A673 (cell line): ENCODE results near the gene GPR82. TPM values are rescaled to one million over a fixed set of nuclear protein-coding genes. Genes with fewer than 3 reads are reported as not detected.

Source experiments
- BruUV-seq: library from RNA; stranded (reverse); fragments of 400-500 nt; replicated peaks from 2 replicates; lab custom pipeline; 2021; lab: Mats Ljungman, UMichigan
- CTCF ChIA-PET: fragments of 300-600 bp; sonication (Branson Sonifier 250); formaldehyde crosslinking; loops from one replicate; lab custom pipeline; 2022; ENCODE audit warnings: antibody characterized with exemption; lab: Charles Lee
- POLR2A ChIA-PET: fragments of 300-600 bp; sonication (Branson Sonifier 250); formaldehyde crosslinking; loops from one replicate; lab custom pipeline; 2022; ENCODE audit warnings: antibody characterized with exemption; ENCODE audit not compliant: low non-redundant PET; lab: Charles Lee
- DNase-seq: peaks from one replicate; pipeline ENCODE4 v3.0.0-alpha.2; 2015; ENCODE audit warnings: low spot score
- H3K27ac ChIP-seq: fragments of 200-600 bp; sonication (generic); 2 replicates; pipeline ENCODE4 v1.5.1; 2016; ENCODE audit warnings: mixed run types, low read depth, mild to moderate bottlenecking, mixed read lengths, antibody characterized with exemption, low read length; ENCODE audit not compliant: poor library complexity, severe bottlenecking
- H3K27me3 ChIP-seq: fragments of 200-600 bp; sonication (generic); replicated peaks from 2 replicates; pipeline ENCODE4 v1.6.1; 2017; ENCODE audit warnings: mixed run types, low read depth, mild to moderate bottlenecking, mixed read lengths, antibody characterized with exemption, low read length; ENCODE audit not compliant: insufficient read depth, poor library complexity
- H3K36me3 ChIP-seq: fragments of 200-600 bp; sonication (generic); 2 replicates; pipeline ENCODE4 v1.6.1; 2016; ENCODE audit warnings: mixed run types, mild to moderate bottlenecking, mixed read lengths, antibody characterized with exemption, low read length; ENCODE audit not compliant: insufficient read depth, poor library complexity, severe bottlenecking
- H3K4me1 ChIP-seq: fragments of 200-600 bp; sonication (generic); 2 replicates; pipeline ENCODE4 v1.6.1; 2017; ENCODE audit warnings: mixed run types, mild to moderate bottlenecking, mixed read lengths, antibody characterized with exemption, low read length; ENCODE audit not compliant: insufficient read depth, poor library complexity, severe bottlenecking
- H3K4me3 ChIP-seq: fragments of 200-600 bp; sonication (generic); 2 replicates; pipeline ENCODE4 v1.5.1; 2016; ENCODE audit warnings: low read depth, mixed run types, mild to moderate bottlenecking, mixed read lengths, low read length; ENCODE audit not compliant: poor library complexity, severe bottlenecking
- H3K9me3 ChIP-seq: fragments of 200-600 bp; sonication (generic); 2 replicates; pipeline ENCODE4 v1.6.1; 2016; ENCODE audit warnings: mixed run types, low read depth, mild to moderate bottlenecking, mixed read lengths, antibody characterized with exemption, low read length; ENCODE audit not compliant: poor library complexity, severe bottlenecking
- EZH2 ChIP-seq: fragments of 200-600 bp; sonication (generic); IDR thresholded peaks from 2 replicates; pipeline ENCODE4 v1.6.1; 2017; ENCODE audit warnings: borderline replicate concordance, low read depth, mild to moderate bottlenecking, mixed read lengths, antibody characterized with exemption, low read length; ENCODE audit not compliant: poor library complexity, severe bottlenecking
- intact Hi-C: fragments of 100-400 bp; cut with micrococcal nuclease; formaldehyde crosslinking; loops from one replicate; pipeline ENCODE4 v1.10.0; 2022; ENCODE audit not compliant: unreplicated experiment
- total RNA-seq: library from RNA; stranded (reverse); gene quantifications from 2 replicates; pipeline ENCODE4 v1.2.3, GENCODE V29; 2021
- TF ChIP-seq, protein P1 (sequence below): fragments of 300-800, 200-600 bp; sonication (generic); conservative IDR thresholded peaks from 2 replicates; pipeline ENCODE4 v1.5.1; 2017; ENCODE audit warnings: low read depth, mild to moderate bottlenecking, antibody characterized with exemption, low read length, moderate library complexity, mixed read lengths

The GPR82 gene
- total RNA-seq, 1 experiment from 2014 or later, result not detected

DNA sequence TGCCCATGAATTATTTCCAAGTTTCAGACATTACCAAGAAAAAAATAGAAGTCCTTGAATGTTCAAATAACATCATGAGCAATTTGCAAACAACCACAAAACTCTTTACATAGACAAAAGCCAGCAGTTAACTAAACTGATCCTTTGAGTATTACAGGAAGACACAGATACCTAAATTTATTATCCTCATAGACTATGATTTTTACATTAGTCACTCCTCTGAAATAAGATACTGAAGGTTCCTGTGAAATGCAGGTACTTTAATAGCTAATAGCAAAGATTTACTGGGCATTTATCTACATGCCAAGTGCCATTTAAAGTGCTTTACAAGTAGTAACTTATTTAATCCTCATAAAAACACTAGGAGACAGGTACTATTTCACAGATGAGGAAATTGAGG, 37.7 kb downstream of the GPR82 start:
- CTCF ChIA-PET, result no interaction called here
- intact Hi-C loops, result loop anchor here (2.0 kb wide), 1 partner anchor 203 kb away; no protein-coding TSS in a partner anchor

DNA sequence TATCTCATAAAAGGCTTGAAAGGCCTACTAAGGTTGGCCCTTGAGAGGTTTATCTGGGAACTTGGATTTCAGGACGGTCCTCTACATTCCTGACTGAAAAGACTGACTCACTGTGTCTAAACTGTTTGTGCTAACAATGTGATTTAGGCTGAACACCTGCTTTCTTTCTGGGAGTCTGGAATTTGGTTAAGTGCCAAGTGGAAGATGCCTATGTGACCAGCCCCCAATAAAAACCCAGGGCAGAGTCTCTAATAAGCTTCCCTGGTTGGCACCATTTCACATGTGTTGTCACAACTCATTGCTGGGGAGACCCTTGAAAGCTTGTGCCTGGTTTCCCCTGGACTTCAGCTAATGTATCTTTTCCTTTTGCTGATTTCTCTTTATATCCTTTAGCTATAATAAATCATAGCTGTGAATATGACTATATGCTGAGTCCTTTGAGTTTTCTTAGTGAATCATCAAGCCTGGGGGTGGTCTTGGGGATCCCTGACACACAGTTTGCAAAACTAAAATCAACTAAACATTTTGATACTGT, 55.1 kb downstream of the GPR82 start:
- ChIA-PET CTCF (no interaction called here), POLR2A (no interaction called here)
- Histone ChIP-seq H3K27ac (no peak overlapping the region), H3K4me3 (no peak overlapping the region), H3K4me1 (peaks cover 4% of the 10 kb centered on the region), H3K36me3 (no peaks in the 10 kb centered on the region), H3K27me3 (no peaks in the 10 kb centered on the region), H3K9me3 (no peaks in the 10 kb centered on the region)
- intact Hi-C loops, result no loop called here
- TF ChIP-seq, protein P1, sequence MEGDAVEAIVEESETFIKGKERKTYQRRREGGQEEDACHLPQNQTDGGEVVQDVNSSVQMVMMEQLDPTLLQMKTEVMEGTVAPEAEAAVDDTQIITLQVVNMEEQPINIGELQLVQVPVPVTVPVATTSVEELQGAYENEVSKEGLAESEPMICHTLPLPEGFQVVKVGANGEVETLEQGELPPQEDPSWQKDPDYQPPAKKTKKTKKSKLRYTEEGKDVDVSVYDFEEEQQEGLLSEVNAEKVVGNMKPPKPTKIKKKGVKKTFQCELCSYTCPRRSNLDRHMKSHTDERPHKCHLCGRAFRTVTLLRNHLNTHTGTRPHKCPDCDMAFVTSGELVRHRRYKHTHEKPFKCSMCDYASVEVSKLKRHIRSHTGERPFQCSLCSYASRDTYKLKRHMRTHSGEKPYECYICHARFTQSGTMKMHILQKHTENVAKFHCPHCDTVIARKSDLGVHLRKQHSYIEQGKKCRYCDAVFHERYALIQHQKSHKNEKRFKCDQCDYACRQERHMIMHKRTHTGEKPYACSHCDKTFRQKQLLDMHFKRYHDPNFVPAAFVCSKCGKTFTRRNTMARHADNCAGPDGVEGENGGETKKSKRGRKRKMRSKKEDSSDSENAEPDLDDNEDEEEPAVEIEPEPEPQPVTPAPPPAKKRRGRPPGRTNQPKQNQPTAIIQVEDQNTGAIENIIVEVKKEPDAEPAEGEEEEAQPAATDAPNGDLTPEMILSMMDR, result no peak
- no peak for TF ChIP-seq EZH2
- peak; percentile 13 for DNase-seq
- BruUV-seq, result no TSS peak

More for the DNA sequence above, 37.7 kb downstream of the GPR82 start:
- Histone ChIP-seq H3K4me1 (no peaks in the 10 kb centered on the region), H3K27ac (no peak overlapping the region), H3K9me3 (no peaks in the 10 kb centered on the region), H3K36me3 (no peaks in the 10 kb centered on the region), H3K4me3 (no peak overlapping the region), H3K27me3 (no peaks in the 10 kb centered on the region)
- TF ChIP-seq EZH2, result no peak
- TF ChIP-seq, protein P1, result no peak
- POLR2A ChIA-PET, result no interaction called here
- no peak for DNase-seq
- BruUV-seq, result no TSS peak

Other genes with a start within 250 kb of the GPR82 start
- not detected in 2 replicates for gene GPR34, start 35.2 kb upstream of the GPR82 start, total RNA-seq
- gene CASK, start 199.4 kb downstream of the GPR82 start, total RNA-seq, result 33.5 and 36.3 TPM in 2 replicates